Coronary artery (tissue), 2 donors: Measurements from ENCODE around the gene NUDT14.

Source experiments
- DNase-seq: peaks from one replicate; pipeline ENCODE4 v3.0.0-alpha.2; 2017; ENCODE audit warnings: low spot score
- H3K27ac ChIP-seq, 2 donors: fragments of 200-600 bp; sonication (generic); one replicate each; pipeline ENCODE4 v1.5.1; 2016 to 2019
- H3K4me3 ChIP-seq: fragments of 200-600 bp; sonication (generic); 2 replicates; pipeline ENCODE4 v1.5.1; 2016; ENCODE audit warnings: mild to moderate bottlenecking, moderate library complexity
- TF ChIP-seq, protein P1 (sequence below): fragments of 200-600 bp; sonication (generic); IDR thresholded peaks from one replicate; pipeline ENCODE4 v1.5.1; 2019; ENCODE audit warnings: antibody characterized with exemption

Gene NUDT14

DNA sequence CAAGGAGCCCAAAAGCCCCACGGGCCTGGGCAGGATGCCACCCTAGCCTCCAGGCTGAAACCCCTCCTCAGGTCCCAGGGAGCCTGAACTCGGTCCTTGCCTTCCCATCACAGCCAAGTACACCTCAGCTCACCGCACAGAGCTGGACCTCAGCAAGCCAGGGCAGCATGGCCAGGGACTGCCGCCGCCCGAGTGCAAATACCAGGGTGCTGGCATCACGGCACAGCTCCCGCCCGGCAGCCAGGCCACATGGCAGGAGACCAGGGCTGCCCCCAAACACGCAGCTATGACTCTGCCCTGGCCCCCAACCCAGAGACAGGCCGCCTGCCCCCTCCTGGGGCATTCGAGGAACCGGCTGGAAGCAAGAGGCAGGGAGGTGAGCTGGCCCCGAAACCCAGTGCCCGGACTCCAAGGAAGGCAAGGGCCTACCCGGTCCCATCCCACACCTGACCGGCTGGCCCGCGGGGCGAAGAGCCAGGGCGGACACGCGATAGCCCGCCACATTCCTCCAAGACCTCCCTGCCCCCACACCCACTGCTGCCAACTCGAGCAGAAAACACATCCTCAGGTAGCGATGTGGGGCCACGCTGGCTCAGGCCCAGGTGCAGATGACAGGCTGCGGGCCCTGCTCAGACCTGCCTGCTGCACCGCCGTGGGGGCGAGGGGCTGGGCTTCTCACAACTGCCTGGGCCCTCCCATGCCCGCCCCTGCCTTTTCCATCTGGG, 15.2 kb downstream of the NUDT14 start:
- H3K4me3 ChIP-seq: peak overlapping the region; percentile 77
- TF ChIP-seq, protein P1, sequence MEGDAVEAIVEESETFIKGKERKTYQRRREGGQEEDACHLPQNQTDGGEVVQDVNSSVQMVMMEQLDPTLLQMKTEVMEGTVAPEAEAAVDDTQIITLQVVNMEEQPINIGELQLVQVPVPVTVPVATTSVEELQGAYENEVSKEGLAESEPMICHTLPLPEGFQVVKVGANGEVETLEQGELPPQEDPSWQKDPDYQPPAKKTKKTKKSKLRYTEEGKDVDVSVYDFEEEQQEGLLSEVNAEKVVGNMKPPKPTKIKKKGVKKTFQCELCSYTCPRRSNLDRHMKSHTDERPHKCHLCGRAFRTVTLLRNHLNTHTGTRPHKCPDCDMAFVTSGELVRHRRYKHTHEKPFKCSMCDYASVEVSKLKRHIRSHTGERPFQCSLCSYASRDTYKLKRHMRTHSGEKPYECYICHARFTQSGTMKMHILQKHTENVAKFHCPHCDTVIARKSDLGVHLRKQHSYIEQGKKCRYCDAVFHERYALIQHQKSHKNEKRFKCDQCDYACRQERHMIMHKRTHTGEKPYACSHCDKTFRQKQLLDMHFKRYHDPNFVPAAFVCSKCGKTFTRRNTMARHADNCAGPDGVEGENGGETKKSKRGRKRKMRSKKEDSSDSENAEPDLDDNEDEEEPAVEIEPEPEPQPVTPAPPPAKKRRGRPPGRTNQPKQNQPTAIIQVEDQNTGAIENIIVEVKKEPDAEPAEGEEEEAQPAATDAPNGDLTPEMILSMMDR: no peak
- H3K27ac ChIP-seq: no peak overlapping the region
- no peak for DNase-seq

DNA sequence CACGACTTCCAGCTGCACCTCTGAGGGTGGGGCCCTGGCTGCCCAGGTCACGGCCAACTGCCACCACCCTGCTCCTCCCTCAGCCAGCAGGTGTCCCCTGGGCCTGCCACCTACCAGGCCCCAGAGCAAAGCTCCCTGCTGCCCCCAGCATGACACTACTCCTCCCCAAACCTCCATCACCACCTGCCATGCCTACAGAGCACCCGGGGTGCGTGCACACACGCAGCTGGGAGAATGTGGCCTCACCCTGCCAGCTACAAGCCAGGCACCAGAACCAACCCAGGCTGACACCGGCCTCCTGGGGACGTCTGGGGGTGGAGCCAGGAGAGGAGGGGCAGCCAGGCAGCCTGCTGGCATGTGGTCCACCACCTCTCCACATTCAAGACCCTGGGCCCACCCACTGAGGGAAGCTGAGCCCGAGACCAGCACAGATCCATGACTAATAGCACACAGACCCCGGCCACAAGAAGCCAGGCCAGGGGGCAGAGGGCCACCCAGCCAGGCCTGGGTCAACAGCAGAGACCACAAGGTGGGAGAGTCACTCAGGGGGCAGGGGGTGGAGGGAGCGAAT, 15.9 kb downstream of the NUDT14 start:
- no peak overlapping the region for H3K27ac ChIP-seq
- TF ChIP-seq, protein P1: no peak
- H3K4me3 ChIP-seq: no peak overlapping the region
- no peak for DNase-seq

DNA sequence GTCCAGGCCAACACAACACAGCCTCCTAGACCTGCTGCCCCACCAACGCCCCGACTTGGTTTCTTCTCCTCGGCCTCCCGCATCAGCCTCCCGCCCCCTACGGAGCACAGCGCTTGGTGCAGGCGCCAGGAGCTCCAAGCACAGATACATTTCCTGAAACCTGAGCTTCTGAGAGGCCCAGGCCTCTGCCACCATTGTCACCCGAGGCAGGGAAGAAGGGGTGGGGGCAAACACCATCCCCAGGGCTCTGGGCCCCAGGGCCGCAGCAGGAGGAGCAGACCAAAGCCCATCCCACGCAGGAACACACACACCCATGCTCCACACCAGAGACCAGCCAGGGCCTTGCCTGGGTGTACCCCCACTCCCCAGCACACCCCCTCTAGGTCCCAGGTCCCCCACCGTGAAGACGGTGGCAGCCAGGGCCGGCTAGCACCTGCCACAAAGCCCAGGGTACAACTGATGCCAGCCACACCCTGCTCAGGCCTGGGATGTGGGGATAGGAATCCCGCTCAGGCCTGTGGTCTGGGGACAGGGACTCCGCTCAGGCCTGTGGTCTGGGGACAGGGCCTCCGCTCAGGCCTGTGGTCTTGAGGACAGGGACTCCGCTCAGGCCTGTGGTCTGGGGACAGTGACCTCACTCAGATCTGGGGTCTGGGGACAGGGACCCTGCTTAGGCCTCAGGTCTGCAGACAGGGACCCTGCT, 17.9 kb downstream of the NUDT14 start:
- TF ChIP-seq, protein P1: no peak
- H3K27ac ChIP-seq: no peak overlapping the region
- H3K4me3 ChIP-seq: no peak overlapping the region
- DNase-seq: no peak

DNA sequence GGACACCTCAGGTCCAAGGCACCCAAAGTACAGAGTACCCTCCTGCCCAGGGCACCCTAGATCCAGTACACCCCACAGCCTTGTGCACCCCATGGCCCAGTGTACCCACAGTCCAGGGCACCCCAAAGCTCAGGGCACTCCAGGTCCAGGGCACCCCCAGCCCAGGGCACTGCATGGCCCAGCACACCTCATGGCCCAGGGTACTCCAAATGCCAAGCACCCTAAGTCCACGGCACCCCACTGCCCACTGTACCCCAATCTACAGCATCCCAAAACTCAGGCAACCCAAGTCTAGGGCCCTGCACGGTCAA, 18.5 kb downstream of the NUDT14 start:
- Histone ChIP-seq H3K27ac (no peak overlapping the region), H3K4me3 (no peak overlapping the region)
- TF ChIP-seq, protein P1: no peak
- no peak for DNase-seq

DNA sequence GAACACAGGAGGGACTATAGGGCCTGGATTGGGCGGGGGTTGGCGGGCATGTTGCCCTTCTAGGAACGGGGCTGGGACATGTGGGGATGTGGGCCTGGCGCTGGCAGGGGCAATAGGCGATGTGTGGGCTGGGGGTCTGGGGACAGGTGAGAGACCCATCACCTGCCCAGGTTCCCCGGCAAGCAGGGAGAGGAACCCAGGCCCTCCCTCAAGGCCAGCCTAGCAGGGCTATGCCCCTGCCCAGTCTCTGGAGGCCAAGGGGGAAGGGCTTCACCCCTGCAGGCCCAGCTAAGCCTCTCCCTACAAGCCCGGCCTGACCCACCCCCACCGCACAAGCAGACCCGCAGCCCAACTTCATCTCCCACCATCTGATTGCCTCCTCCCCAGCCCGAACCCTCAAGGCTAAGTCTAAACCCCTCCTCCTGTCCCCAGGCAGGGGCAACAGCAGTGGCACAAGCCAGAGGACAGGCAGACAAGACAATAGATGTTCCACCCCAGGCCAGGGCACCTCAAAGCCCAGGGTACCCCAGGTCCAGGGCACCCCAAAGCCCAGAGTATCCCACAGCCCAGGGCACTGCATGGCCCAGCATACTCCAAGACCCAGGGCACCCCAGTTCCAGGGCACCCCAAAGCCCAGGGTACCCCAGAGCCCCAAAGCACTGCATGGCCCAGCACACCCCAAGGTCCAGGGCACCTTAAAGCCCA, 19.0 kb downstream of the NUDT14 start:
- no peak overlapping the region for H3K4me3 ChIP-seq
- TF ChIP-seq, protein P1: no peak
- no peak overlapping the region for H3K27ac ChIP-seq
- no peak for DNase-seq

DNA sequence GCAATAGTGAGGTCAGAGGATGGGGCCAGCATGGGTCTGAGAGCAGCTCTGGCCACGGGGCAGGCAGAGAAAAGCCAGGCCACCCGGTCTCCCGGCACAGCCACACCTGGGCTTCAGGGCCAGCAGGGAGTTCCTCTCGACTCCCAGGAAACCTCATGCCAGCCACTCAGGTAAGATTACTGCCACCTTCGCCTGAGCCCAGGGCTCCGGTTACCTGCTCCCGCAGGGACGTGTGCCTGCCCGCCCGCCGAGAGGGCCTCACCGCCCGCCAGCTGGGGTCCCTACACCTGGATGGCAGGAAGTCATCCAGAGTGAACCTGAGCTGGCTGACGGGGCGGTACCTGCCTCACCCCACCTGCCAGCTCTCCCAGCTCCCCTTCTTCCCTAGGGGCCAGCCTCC, 19.8 kb downstream of the NUDT14 start:
- TF ChIP-seq, protein P1: no peak
- DNase-seq: no peak
- H3K27ac ChIP-seq: no peak overlapping the region
- no peak overlapping the region for H3K4me3 ChIP-seq
